ENCODE results near the gene STX7.

The STX7 gene

DNA sequence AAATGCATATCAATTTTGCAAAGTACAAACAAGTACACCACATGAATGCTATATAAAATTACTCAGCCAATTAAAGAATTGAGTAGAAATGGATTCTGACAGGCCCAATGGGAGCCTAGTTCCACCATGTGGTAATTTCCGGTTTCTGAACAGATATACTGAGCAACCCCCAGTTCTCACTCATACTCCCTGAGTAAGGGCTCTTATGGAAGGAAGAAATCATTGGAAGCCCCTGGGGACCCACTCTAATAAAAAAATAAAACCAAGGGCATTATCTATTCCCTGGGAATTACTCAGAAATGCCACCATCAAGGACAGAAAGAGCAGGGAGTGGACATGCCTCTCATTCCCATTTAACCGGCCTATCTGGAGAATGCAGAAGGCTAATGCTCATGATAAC is 34.6 kb downstream of the STX7 start:
- no peak for DNase-seq (ENCODE audit: low read depth in 3 of 3)

DNA sequence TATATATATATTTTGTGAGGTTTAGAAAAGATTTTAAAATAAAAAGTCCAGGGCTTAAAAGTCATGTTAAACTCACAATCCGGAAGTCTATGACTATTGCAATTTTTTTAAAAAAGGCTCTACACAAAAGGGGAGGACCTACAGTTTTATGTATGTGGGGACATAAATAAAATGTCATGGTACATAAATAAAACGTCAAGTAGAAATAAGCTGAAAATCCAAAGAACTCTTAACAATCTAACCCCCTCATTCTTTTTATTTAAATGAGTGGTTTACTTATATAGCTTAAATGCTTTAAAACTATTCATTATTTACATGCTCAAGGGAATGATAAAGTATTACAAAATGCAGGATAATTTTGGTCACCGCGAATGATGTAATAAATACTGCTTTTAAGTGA is 36.2 kb downstream of the STX7 start:
- no peak for DNase-seq (ENCODE audit: low read depth in 3 of 3)

DNA sequence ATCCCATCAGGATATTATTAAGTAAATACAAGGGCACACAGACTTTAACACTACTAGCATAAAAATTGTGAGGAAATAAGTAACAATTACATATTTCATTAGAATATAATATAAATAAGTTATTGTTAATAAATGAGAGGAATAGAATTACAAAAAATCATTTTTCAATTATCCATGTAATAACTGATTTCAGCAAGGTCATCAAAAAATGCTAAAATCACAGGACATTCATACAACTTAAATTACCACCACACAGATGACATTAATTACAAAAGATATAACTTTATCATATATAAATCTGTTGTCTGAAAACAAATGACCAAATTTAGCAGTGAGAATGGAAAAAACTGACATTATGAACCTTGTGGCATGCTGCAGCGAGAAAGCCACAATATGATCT is 37.0 kb downstream of the STX7 start:
- no peak for DNase-seq (ENCODE audit: low read depth in 3 of 3)

DNA sequence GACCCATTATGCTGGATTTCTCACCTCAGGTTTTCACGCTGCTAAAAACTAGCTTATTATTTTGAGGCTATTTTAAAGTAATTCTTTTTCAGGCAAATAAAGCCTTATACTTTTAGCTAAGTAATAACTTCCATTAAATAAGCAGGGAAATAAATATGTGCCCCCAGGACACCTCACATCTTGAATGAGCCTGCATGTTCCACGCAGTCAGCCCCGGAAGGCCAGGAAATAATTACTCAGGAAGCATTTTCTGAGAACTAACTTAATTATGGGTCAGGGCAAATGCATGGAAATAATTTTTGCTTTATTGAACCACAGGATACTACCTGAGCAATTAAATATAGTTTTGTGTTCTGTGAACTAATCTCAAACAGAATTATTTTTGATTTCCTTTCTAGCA is 41.1 kb downstream of the STX7 start:
- no peak for DNase-seq (ENCODE audit: low read depth in 3 of 3)

DNA sequence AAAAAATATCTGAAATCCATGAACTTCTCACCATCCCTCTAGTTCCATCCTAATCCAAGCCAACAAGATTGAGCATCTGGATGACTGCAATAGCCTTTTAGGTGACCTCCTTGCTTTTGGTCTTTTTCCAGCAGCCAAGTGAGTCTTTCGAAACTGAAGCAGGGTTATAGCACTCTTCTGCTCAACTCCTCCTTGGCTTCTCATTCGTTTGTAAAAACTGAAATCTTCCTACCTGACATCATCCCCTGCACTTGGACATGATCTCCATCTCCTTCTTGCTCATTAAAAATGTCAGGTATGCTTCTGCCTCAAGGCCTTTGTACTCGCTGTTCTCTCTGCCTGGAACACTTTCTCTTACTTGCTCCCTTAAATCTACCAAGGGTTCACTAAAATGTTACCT is 46.0 kb downstream of the STX7 start:
- DNase-seq (ENCODE audit: low read depth in 3 of 3) = no peak

DNA sequence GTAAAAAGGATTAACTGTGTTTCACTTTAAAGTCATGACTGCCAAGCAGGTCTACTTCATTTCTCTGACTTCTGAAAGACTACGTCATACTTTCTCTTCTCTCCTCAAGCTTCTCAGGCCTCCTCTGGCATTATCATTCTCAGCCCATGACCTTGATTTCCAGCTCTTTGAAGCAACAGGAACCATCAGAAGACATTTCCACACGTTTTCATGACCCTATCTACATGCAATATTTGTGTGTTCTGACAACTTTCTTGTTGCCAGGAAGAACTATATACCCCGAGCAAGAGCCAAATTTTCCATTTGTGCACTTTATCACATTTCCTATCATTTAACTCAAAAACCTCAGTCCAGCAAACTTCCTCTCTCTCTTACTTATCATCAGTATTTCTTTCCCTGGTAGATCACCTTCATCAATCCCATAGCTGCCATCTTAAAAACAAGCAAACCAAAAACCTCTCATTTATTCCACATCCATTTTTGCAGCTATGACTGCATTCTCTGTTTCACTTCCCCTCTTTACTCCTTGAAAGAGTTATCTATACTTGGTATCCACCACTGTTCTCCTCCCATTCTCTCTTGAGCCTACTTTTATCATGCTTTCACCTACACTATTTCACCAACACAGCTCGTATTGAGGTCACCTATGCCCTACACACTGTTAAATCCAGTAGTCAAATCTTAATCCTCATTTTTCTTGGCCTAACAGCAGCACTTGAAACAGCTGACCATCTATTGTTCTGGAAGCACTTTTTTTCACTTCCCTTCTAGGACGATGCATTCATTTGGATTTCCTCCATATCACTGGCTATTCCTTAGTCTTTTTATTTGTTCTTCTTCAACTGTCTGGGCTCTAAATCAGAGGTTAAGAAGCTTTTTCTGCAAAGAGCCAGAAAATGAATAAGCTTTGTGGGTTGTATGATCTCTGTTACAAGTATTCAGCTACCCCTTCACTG is 47.1 kb downstream of the STX7 start:
- no peak for DNase-seq (ENCODE audit: low read depth in 3 of 3)

DNA sequence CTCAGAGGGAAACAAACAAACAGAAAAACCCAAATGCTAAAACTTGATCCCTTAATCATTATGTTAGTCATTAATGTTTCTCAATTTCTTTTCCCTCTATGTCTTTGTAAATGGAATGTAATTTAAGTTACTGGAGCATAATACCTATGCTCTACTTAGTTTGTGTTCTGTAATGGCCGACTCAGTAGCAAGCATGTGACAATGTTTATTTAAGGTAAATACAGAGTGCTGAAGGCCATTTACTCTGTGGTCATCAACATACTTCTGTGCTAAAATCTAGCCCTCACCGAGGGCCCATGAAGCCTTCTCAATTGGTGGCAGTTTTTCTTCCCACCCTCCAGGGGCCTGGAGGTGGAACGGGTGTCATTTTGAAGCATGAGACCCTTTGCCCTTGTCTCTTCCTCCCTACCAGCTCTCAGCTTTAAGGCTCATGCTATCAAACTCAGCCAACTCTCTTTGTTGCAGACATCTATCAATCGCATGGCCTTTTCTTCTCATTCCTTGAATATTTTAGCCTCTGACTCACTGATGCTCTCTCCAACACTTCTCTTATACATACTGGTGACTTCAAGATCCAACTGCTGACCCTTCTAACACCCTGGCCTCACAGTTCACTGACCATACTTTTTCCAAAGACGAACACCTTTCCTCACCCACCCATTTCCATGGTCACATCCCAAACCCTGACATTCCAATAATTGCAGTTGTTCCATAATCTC is 48.2 kb downstream of the STX7 start:
- no peak for DNase-seq (ENCODE audit: low read depth in 3 of 3)

DNA sequence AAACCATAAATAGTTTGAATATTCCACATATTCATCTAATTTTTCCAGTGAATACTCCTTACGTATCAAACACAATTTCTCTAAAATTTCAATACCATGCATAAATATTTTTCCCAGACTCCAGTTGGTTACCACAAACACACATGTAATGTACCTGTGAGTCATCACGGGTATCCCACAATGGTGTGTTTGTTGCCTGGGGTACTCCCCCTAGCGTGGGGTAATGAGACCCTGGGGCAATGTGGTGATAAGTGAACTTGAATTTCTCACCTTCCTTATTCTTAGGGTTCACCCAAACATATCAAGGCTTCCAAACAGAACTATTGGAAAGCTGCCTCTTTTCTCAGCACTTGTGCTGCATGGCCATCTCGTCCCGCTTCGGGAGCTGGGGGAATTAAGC is 51.0 kb downstream of the STX7 start:
- DNase-seq (ENCODE audit: low read depth in 3 of 3) = no peak

DNA sequence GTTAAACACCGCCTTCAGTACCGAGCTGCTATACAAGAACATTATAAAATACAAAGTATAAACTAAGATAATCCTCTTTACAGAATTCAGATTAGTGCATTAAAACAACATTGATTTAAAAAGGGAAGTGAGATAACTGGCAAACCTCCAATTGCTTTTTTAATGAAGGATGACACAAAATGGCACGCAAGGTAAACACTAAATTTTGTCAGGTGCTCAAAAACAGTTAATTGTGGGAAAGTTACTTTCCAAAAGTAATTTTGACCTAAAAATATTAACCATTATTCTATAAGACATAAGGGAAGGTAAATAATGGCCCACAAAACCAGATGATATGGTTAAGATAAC is 53.3 kb downstream of the STX7 start:
- DNase-seq (ENCODE audit: low read depth in 3 of 3) = no peak

DNA sequence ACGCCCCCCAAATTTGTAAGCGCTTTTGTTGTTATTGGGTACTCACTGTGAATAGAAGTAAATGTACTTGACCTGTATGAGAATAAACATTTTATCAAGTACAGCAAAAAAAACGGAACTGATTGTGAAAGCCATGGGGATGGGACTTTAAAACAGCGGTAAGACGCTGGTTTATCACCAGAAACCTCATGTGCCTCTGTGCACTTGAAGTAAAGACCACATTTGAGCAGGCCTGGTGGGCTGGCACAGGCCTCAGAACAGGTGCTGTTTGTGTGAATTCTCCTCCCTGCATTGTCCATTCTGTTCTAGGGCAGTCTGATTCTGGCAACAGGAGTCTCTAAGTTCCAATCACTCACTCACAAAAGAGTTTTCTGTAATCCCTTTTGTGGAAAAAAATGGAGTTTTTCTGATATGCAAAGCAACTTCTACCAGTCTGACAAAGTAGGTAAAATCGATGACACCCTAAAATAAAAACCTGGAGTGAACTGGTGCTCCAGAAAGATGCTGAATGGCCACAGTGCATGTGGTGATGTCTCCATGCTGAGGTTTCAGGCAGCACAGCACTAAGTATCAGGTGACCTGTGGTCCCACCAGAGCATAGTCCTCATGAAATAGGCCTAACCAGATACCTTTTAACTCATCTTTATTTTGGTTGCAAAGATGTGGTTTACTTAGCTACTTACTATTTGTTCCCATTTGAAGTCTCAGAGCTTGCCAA is 53.9 kb downstream of the STX7 start:
- DNase-seq (ENCODE audit: low read depth in 3 of 3) = no peak

DNA sequence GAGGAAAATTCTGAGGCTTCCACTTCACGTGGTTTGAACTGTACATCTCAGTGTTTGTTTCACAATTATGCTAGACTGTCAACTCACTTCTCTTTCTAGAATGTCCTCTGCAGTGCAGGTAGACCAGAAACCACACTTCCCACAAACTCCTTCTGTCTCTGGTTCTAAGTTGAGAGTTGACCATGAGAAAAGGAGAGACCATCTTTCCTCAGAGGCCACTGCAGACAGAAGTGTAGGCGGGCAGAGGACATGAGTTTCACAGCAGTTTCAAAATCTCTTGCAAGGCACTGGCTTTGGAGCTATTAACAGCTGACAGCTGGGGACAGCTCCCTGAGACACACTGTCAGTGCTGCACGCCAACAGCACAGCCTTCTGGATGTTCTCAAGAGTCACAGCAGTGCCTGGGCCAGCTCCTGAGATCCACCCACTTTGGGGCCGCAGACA is 56.2 kb downstream of the STX7 start:
- no peak for DNase-seq (ENCODE audit: low read depth in 3 of 3)

DNA sequence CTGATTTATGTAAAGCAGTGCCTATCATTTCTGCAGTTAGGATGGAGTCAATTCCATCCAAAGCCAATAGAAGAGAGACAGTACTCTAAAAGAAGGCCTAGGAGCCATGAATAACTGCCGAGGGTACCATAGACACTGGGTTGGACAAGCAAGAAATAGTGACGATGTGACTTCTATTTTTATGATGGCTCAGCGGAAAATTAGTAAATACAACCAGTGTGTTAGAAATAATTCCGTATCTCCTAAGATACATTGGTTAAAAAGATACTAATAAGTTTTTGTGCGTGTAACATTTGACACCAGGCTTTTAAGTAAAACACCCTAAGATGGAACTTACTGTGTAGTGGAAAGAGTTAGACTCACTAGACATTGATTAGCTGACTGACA is 66.1 kb downstream of the STX7 start:
- no peak for DNase-seq (ENCODE audit: low read depth in 3 of 3)

DNA sequence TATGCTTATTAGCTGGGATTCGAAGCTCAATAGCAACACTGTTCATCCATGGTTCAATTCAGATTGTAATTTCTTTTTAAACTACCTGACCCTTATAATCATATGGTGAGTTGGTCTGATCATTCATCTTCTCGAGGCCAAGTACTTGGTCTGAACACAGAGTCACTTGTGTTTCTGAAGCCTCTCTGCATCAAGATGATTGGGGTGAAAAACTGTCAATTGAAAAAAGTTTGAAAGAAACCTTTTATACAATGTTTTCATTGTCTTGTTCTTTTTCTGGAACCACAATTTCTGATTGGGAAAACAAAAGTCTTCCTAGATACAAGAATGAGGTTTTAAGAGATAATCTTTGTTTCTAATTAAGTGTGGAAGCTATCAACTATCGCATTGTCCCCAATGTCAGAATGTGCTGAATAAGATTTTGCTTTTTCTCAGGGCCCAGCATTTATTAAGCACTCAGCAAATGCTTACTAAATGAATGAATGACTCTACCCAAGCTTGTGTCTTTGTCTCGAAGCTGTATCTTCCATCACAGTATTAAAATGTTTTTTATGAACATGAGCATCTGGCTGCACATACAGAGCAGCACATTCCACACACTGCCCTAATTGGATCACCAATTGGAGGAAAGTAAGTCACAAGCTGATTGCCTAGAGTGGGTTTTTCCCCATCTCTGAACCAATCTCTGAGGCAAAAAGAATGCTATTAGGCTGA is 66.6 kb downstream of the STX7 start:
- no peak for DNase-seq (ENCODE audit: low read depth in 3 of 3)

DNA sequence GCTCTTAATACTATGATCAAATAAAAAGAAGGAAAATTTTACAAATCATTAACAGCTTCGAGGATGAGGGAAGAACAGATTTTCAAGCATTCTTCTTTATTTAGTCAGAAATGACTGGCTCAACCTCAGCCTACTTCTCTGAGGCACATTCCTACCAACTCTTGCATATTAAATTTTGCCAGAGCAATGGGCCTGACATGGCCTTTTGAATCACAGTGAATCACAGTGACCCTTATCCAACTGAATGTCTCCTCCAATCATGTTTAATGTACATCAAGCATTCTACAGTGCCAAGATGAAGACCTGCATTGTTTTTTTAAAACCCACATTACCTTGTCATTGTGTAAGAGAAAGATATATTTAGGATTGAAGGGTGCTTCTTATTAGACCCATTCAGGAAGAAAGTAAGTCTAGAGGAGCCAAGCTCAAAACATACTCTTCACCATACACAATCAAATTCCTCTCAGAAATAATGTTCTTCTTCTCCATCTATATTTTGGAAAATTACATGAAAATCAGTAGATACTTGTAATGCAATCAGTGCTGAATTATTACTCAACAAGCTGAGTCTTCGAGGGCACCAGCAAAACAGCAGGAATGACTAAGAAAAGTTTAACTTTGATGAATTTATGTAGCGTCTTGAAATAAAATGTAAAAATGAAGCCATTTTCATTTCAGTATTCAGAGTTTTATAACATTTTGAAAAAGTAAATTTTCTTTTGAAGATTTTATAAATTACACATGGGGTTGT is 67.5 kb downstream of the STX7 start:
- DNase-seq (ENCODE audit: low read depth in 3 of 3) = no peak

DNA sequence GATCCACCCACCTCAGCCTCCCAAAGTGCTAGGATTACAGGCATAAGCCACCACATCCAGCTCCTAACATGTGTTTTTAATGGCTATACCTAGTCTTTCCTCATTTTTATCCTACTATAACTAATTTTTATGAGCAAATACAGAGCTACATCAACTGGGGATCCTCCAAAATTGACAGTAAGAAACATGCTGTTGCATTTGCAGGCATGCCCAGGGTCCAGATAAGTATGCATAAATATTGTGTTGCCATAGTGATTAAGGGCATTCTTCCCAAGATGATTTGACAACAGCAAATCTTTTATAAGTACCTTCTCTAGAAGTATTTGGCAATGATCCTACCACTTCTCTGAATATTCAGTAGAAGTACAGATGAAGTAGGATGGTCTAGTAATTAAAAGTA is 69.7 kb downstream of the STX7 start:
- DNase-seq (ENCODE audit: low read depth in 3 of 3) = no peak

DNA sequence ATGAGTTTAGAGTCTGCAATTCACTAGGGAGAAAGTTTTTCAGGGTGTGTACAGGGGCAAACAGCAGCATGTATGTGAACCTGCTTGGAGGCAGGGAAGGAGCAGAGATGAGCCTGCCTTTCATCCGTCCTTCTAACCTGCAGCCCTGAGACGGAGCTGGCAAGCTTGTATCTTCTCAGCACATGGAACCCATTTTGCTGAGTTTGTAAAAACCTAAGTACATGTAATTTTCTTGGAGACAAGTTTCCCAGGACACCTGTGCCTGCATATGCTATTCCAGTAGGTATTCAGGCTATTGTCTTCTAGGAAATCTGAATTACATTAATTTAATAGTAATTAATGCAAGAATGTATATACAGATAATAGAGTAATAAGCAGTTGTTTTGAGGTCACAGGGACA is 82.8 kb downstream of the STX7 start:
- DNase-seq (ENCODE audit: low read depth in 3 of 3) = no peak

DNA sequence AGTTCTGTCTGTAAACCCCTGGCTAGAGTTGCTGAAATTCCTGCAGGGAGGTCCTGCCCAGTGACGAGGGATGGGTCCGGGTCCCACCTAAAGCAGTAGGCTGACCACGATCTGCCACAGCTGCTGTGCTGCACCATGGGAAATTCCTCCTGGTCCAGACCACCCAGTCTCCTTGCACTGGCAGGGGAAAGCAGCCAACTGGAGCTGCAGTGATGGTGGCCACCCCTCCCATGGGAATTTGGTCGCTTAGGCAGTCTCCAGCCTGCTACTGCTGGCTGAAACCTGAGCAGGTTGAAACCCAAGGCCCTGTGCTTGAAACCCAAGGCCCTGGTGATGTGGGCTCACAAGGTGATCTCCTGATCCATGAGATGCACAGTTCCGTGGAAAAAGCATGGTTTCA is 87.7 kb downstream of the STX7 start:
- DNase-seq (ENCODE audit: low read depth in 3 of 3) = no peak

DNA sequence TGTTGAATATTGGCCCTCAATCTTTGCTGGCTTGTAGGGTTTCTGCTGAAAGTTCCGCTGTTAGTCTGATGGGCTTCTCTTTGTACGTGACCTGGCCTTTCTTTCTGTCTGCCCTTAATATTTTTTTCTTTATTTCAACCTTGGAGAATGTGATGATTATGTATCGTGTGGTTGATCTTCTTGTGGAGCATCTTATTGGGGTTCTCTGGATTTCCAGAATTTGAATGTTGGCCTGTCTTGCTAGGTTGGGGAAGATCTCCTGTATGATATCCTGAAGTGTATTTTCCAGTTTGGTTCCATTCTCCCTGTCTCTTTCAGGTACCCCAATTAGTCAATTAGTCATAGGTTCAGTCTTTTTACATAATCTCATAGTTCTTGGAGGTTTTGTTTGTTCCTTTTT is 89.1 kb downstream of the STX7 start:
- DNase-seq (ENCODE audit: low read depth in 3 of 3) = no peak

DNA sequence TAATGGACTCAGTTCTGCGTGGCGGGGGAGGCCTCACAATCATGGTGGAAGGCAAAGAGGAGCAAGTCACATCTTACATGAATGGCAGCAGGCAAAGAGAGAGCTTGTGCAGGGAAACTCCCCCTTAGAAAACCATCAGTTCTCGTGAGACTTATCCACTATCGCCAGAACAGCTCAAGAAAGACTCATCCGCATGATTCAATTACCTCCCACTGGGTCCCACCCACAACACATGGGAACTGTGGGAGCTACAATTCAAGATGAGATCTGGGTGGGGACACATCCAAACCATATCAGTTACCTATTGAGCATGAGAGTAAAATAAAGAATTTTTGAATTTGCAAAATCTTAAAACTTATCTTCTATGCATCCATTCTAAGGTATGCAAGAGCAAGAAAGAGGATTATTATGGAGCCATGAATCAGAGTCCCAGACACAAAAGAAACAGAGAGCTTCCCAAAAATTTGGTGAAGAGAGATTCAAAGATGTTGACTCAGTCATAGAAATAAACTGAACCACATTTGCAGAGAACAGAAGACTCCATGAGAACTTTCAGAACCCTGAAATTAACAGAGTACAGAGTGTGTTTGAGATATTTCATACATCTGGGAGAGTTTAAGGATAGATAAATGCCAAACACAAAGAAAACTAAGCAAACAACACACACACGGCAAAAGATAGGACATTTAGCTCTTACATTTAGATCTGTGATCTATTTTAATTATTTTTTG is 94.5 kb downstream of the STX7 start:
- DNase-seq (ENCODE audit: low read depth in 3 of 3) = no peak

DNA sequence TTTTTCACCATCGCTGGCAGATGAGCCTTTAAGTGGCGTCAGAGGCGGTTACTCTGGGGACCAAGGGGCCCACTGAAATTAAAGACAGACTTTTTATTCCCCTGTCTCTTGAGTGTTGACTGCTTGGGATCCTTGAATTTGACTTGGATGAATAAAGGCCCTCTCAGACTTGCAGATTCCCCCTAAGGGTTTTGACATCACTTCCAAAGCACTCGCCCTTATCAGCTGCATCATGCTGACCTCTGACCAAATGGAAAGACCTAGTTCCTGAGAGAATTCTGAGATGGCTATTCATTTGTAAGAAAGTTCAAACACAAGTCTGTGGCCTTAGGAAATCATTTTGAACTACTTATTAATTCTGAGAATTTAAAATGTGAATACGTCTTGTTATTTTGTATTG is 98.2 kb downstream of the STX7 start:
- no peak for DNase-seq (ENCODE audit: low read depth in 3 of 3)

DNA sequence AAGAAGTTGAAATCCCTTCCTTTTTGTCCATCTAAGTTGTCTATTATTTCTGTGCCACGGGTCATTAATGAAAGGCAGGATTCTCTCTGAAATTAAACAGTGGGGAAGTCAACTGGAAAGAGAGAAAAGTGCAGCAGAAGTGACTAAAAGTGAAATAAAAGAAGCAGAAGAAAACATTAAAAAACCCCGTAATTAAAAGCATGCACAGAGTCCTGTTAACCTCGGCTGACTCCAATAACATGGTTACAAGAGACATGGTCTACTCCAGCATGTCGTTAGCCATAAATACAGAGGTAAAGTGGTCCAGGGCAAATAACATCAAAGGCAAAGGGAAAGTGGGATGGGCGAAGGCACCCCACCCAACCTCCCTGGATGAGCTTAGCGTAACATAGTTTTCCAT is 98.6 kb downstream of the STX7 start:
- no peak for DNase-seq (ENCODE audit: low read depth in 3 of 3)

Measured in stimulated activated CD4-positive, alpha-beta T cell treated with anti-CD3 and anti-CD28 coated beads, TNF-alpha, amount 100 ng/mL, for 48 hours (primary cell).